Vagina (tissue), 2 donors: Measurements from ENCODE around the gene NDUFS7.

ENCODE experiments used
- POLR2A ChIP-seq, 2 donors: fragments of 450-650 bp; IDR thresholded peaks; one replicate each; pipeline ENCODE4 v1.6.1; 2017; ENCODE audit warnings: antibody characterized with exemption in 2 of 2, mild to moderate bottlenecking in 2 of 2, moderate library complexity in 2 of 2
- TF ChIP-seq, protein P1 (sequence below), 3 experiments: fragments of 450-650 bp in 2 of 3; fragments of 200-600 bp in 1 of 3; sonication (generic) in 1 of 3; IDR thresholded peaks; one replicate each; pipeline ENCODE4 v1.5.1; 2017 to 2019; ENCODE audit warnings: antibody characterized with exemption in 3 of 3, mild to moderate bottlenecking in 2 of 3, moderate library complexity in 2 of 3

DNA sequence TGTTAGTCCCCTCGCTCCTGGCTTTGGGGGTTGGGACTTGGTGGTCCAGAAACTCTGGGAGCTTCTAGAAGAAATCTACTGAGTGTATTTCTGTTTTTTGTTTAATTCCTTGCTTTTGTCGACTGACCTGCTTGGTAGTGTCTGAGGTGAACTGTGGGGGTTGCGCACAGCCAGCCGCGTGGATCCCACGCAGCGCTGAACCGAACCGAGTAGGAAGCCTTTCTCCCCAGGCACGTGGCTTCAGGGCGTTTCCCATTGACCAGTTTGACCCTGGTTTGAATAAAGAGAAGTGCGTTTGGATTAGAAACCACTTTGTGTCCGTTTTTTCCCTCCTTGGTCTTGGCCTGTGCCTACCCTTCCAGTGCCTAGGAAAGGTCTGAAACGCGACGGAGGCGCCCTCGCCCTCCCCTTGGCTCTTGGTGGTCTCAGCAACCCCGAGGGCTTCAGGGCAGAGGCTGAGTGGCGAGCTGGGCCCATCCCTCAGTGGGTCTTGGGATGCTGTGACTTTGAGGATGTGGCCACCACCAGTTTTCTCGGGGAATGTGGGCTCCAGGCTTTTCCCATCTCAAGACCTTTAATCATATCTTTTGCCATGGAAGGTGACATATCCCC is 51.8 kb downstream of the NDUFS7 start:
- TF ChIP-seq, protein P1, sequence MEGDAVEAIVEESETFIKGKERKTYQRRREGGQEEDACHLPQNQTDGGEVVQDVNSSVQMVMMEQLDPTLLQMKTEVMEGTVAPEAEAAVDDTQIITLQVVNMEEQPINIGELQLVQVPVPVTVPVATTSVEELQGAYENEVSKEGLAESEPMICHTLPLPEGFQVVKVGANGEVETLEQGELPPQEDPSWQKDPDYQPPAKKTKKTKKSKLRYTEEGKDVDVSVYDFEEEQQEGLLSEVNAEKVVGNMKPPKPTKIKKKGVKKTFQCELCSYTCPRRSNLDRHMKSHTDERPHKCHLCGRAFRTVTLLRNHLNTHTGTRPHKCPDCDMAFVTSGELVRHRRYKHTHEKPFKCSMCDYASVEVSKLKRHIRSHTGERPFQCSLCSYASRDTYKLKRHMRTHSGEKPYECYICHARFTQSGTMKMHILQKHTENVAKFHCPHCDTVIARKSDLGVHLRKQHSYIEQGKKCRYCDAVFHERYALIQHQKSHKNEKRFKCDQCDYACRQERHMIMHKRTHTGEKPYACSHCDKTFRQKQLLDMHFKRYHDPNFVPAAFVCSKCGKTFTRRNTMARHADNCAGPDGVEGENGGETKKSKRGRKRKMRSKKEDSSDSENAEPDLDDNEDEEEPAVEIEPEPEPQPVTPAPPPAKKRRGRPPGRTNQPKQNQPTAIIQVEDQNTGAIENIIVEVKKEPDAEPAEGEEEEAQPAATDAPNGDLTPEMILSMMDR (IDR thresholded peaks at IDR 0.05), result no peak
- TF ChIP-seq POLR2A (IDR thresholded peaks at IDR 0.05), result no peak
